Measurements from ENCODE around the gene PAPOLG.
A peak's percentile ranks its signal among the peaks of the same experiment; 100 is the strongest.

GRCh38 chr2:60806988-60807681 is 51.1 kb downstream of the PAPOLG start:
- TF ChIP-seq MYC (IDR thresholded peaks at IDR 0.05; ENCODE audit: low read depth, low read length): peak; percentile 64; the same call in 1 of the 2 replicates
- peak; percentile 25 for TF ChIP-seq POLR2A (IDR thresholded peaks at IDR 0.05; ENCODE audit: extremely low read depth, insufficient read length)
- no peak for TF ChIP-seq CTCF (IDR thresholded peaks at IDR 0.05; ENCODE audit: low read depth, low read length)
- TF ChIP-seq MAX (IDR thresholded peaks at IDR 0.05; ENCODE audit: low read depth, low read length): peak; percentile 41; the same call in 1 of the 2 replicates
